ENCODE data around the gene SELENON. TPM values are rescaled to one million over a fixed set of nuclear protein-coding genes. Genes with fewer than 3 reads are reported as not detected.

Gene SELENON
- total RNA-seq, 1 experiment from 2014 or later = 90.9 TPM

DNA sequence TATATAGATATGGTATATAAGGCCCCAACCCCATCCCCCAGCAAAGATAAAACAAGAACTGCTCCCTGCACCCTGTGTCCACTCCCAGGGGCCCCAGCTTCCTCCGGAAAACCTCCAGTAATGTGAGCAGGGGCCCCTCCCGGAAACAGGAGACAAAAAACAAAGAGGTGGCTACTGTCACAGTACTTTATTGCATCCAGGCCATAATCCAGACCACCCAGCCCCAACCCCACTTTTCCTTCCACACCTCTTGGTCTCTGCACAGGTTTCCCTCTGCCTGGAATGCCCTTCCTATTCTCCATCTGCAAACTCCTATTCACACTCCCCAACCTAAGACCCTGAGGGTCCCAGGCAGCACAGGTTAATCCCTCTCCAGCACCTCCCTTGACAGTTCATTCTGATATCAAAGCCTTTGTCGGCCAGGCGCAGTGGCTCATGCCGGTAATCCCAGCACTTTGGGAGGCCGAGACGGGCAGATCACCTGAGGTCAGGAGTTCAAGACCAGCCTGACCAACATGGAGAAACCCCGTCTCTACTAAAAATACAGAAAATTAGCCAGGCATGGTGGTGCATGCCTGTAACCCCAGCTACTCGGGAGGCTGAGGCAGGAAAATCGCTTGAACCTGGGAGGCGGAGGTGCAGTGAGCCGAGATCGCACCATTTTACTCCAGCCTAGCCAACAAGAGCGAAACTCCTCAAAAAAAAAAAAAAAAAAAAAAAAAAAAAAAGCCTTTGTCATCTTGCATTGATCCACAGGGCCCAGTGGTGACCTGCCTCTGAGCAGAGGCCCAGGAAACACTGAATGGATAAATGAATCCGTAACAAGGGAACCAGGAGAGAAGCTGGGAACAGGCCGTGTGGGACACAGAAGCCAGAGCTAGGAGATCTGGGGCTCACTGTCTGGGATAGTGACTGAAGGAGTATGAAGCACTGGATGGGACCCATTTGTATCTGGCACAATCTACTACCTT is 61.6 kb downstream of the SELENON start:
- Histone ChIP-seq H2BK5ac (ENCODE audit: insufficient read length, low read length) (no peak overlapping the region), H3K9ac (ENCODE audit: extremely low read depth, insufficient read length, low read length) (no peak overlapping the region), H3K79me1 (ENCODE audit: insufficient read depth, low read depth, low read length, poor library complexity, severe bottlenecking) (no peaks in the 10 kb centered on the region), H3K4me1 (ENCODE audit: insufficient read depth, low read length) (peaks cover 3% of the 10 kb centered on the region; the same call in 1 of the 2 replicates), H3T11ph (ENCODE audit: low read length) (no peak overlapping the region), H3K79me2 (ENCODE audit: insufficient read depth, low read length) (peaks cover 6% of the 10 kb centered on the region; the same call in 1 of the 2 replicates), H3K27ac (ENCODE audit: insufficient read length, low read depth, low read length) (no peak overlapping the region), H2AK5ac (ENCODE audit: insufficient read length, low read length) (no peak overlapping the region), H4K91ac (ENCODE audit: insufficient read length, low read depth, low read length) (no peak overlapping the region), H3K23ac (ENCODE audit: insufficient read length, low read depth, low read length) (no peak overlapping the region), H3K27me3 (ENCODE audit: insufficient read depth, low read length) (no peaks in the 10 kb centered on the region), H4K5ac (ENCODE audit: insufficient read length, low read depth, low read length) (no peak overlapping the region), H2BK15ac (ENCODE audit: low read depth, low read length) (no peak overlapping the region), H3K23me2 (ENCODE audit: insufficient read length, low read depth, low read length, poor library complexity, severe bottlenecking) (peaks cover 16% of the 10 kb centered on the region), H2BK20ac (ENCODE audit: low read depth, low read length, poor library complexity, severe bottlenecking) (no peak overlapping the region), H3K18ac (ENCODE audit: insufficient read length, low read depth, low read length) (no peak overlapping the region), H3K4me2 (ENCODE audit: insufficient read depth, insufficient read length, low read length) (no peak overlapping the region), H3K14ac (ENCODE audit: insufficient read depth, low read length) (no peak overlapping the region), H3K56ac (ENCODE audit: insufficient read length, low read depth, low read length) (no peak overlapping the region), H3K9me3 (ENCODE audit: control insufficient read depth, low read depth, low read length) (no peaks in the 10 kb centered on the region), H4K8ac (replicated peaks; ENCODE audit: insufficient read length, low read depth, low read length) (no peak overlapping the region), H3K4ac (ENCODE audit: low read depth, low read length) (no peak overlapping the region), H4K20me1 (ENCODE audit: control insufficient read depth, insufficient read depth, insufficient read length) (no peaks in the 10 kb centered on the region), H2BK120ac (ENCODE audit: low read depth, low read length, poor library complexity, severe bottlenecking) (no peak overlapping the region), H2AFZ (ENCODE audit: low read length) (no peak overlapping the region), H2BK12ac (ENCODE audit: insufficient read length, low read depth, low read length) (no peak overlapping the region)
- peaks cover 14 to 23% of the 10 kb centered on the region in 2 experiments for H3K4me1 Mint-ChIP-seq
- H3K27me3 Mint-ChIP-seq (ENCODE audit: low read depth) = no peaks in the 10 kb centered on the region
- H3K4me3 Mint-ChIP-seq = peak overlapping the region in 1 of 2 experiments; percentile 17; a peak in 2 of 5 replicates
- H3K27ac Mint-ChIP-seq = peak overlapping the region in 2 of 3 experiments; percentile 69 to 78; a peak in 3 of 7 replicates
- H3K36me3 Mint-ChIP-seq (ENCODE audit: insufficient read depth in 1 of 3, low read depth in 3 of 3) = peaks cover 0 to 13% (median 12%) of the 10 kb centered on the region in 3 experiments; a peak in 4 of 7 replicates
- TF ChIP-seq, protein P1, sequence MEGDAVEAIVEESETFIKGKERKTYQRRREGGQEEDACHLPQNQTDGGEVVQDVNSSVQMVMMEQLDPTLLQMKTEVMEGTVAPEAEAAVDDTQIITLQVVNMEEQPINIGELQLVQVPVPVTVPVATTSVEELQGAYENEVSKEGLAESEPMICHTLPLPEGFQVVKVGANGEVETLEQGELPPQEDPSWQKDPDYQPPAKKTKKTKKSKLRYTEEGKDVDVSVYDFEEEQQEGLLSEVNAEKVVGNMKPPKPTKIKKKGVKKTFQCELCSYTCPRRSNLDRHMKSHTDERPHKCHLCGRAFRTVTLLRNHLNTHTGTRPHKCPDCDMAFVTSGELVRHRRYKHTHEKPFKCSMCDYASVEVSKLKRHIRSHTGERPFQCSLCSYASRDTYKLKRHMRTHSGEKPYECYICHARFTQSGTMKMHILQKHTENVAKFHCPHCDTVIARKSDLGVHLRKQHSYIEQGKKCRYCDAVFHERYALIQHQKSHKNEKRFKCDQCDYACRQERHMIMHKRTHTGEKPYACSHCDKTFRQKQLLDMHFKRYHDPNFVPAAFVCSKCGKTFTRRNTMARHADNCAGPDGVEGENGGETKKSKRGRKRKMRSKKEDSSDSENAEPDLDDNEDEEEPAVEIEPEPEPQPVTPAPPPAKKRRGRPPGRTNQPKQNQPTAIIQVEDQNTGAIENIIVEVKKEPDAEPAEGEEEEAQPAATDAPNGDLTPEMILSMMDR (conservative IDR thresholded peaks at IDR 0.05) = no peak
- DNase-seq = no peak
- no CpG with 5 or more reads among the region's 16 CpGs for WGBS (ENCODE audit: extremely low coverage, insufficient read length, low lambda C conversion rate)
- no peaks in the 10 kb centered on the region for H3K9me3 Mint-ChIP-seq

Measured in H9 (cell line).